Activated CD4-positive, alpha-beta T cell treated with anti-CD3 and anti-CD28 coated beads, Interleukin-2, amount 10 ng/mL, durations not matched to agents 24 days and 14 days (primary cell): Measurements from ENCODE around the gene MBNL2. TPM values are rescaled to one million over a fixed set of nuclear protein-coding genes. Genes with fewer than 3 reads are reported as not detected.
A peak's percentile ranks its signal among the peaks of the same experiment; 100 is the strongest.

ENCODE experiments used
- DNase-seq: peaks from one replicate; pipeline ENCODE4 v3.0.0; 2022
- H3K27ac Mint-ChIP-seq: one replicate; pipeline ENCODE4 v1.8.0; 2022; ENCODE audit warnings: mild to moderate bottlenecking, mixed read lengths
- H3K27me3 Mint-ChIP-seq: one replicate; pipeline ENCODE4 v1.8.0; 2022; ENCODE audit warnings: mixed read lengths
- H3K36me3 Mint-ChIP-seq: one replicate; pipeline ENCODE4 v1.8.0; 2022; ENCODE audit warnings: low read depth, mild to moderate bottlenecking, mixed read lengths
- H3K4me1 Mint-ChIP-seq: one replicate; pipeline ENCODE4 v1.8.0; 2021; ENCODE audit warnings: mixed read lengths
- H3K4me3 Mint-ChIP-seq: one replicate; pipeline ENCODE4 v1.8.0; 2022; ENCODE audit warnings: mild to moderate bottlenecking, moderate library complexity, mixed read lengths
- H3K9me3 Mint-ChIP-seq: one replicate; pipeline ENCODE4 v1.8.0; 2021; ENCODE audit warnings: mixed read lengths
- intact Hi-C: fragments of 100-400 bp; cut with micrococcal nuclease; formaldehyde crosslinking; loops from one replicate; pipeline ENCODE4 v1.15.1; 2023
- total RNA-seq: library from RNA; stranded (reverse); gene quantifications from 2 replicates; pipeline ENCODE4 v1.2.3, GENCODE V29; 2022

MBNL2 gene
- total RNA-seq, 1 donor from 2014 or later = 22.0 TPM

DNA sequence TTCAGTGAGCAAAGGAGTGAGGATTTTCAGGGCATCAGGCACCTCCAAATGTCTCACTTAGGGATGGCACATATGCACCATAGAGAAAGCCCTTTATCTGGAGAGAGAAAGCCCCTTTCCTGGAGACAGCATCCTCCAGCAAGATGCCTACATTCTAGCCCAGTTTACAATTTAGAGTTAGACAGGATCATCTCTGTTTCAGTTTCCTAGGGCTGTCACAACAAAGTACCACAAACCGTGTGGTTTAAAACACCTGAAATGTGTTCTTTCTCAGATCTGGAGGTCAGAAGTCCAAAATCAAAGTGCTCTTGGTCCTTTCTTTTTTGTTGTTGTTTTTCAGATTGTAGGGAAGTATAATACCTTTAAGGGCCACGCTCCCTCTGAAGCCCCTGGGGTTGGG is 61.8 kb downstream of the MBNL2 start:
- Mint-ChIP-seq H3K4me1 (peaks cover 27% of the 10 kb centered on the region), H3K27ac (no peak overlapping the region), H3K4me3 (no peak overlapping the region), H3K27me3 (no peaks in the 10 kb centered on the region), H3K36me3 (peaks cover 14% of the 10 kb centered on the region), H3K9me3 (peaks cover 11% of the 10 kb centered on the region)
- intact Hi-C loops = no loop called here
- DNase-seq = no peak

DNA sequence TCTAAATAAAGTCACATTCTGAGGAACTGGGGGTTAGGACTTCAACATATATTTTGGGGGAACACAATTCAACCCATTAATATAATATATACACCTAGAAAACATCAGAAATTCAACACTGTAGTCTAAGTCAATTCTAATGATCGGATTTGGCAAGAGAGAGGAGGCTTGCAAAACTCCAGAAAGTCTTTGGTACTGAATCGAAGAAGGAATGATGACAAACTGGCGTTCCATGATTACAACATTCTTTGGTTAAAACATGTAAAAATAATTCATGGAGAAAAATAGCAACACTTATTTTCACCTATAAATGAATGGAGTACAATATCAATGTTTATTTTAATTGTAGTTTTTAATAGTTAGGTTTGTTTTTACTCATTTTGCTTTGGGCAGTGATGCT is 62.4 kb downstream of the MBNL2 start:
- Mint-ChIP-seq H3K4me3 (no peak overlapping the region), H3K27ac (no peak overlapping the region), H3K4me1 (peaks cover 28% of the 10 kb centered on the region), H3K9me3 (peaks cover 11% of the 10 kb centered on the region), H3K36me3 (peaks cover 14% of the 10 kb centered on the region), H3K27me3 (no peaks in the 10 kb centered on the region)
- DNase-seq = no peak
- intact Hi-C loops = no loop called here

DNA sequence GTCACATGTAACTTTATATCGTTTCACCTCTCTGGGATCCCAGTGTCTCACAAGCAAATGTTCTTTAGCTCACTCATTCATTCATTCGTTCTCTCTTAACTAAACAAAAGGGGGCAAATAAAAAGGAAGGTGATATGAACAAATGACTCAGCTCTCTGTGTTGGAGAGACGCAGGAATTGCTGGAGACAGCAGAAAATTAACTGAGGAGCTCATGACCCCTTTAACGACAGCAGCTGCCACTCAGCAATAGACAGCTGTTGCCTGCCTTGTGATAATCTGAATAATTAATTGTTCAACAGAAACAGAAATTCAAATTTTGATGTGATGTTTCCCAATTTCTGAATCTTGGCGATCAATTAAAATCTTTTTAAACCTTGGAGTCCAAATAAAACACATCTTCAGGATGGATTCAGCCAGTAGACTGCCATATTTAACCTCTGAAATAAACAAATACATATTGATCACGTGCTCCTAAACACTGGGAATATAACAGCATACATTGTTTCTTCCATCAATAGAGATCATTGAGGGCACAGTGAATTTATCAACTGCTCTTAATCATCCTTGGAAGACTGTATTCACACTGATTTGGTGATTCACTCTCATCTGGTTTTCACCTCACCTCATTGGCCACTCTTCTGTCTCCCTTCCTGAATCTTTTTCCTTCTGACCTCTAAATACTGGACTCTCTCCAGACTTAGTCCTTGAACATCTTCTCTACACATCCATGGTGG is 63.3 kb downstream of the MBNL2 start:
- DNase-seq = no peak
- intact Hi-C loops = no loop called here
- Mint-ChIP-seq H3K36me3 (peaks cover 14% of the 10 kb centered on the region), H3K9me3 (peaks cover 11% of the 10 kb centered on the region), H3K4me1 (peaks cover 33% of the 10 kb centered on the region), H3K4me3 (no peak overlapping the region), H3K27me3 (no peaks in the 10 kb centered on the region), H3K27ac (no peak overlapping the region)

DNA sequence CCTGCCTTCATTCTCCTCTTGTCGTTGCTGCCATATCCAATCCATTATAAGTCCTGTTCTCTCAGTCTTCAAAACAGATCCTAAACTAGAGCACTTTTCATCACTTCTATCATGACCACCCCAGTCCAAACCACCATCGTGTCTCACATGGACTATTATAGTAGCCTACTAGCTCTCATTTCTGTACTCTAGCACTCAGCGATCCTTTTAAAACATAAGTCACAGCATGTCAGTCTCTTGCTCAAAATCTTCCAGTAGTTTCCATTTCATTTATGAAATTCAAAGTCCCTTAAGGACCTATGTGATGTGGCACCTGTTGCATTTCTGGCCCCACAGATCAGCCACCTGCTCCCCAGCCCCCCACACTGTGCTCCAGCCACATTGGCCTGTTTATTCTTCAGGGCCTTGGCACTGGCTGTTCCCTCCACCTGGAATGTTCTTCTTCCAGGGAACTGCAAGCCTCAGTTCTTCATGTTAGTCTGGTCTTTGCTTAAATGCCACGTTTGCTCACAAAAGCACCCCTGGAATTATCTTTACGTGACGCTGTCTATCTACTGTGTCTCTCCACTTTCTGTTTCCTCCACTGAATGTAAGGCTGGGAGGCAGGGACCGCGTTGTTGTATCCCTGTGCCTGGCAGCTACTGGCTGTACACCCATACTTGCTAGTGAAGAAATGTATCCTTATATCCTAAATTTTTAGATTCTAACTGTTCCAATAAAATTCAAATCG is 64.3 kb downstream of the MBNL2 start:
- intact Hi-C loops = no loop called here
- Mint-ChIP-seq H3K9me3 (peaks cover 11% of the 10 kb centered on the region), H3K27me3 (no peaks in the 10 kb centered on the region), H3K36me3 (peaks cover 18% of the 10 kb centered on the region), H3K27ac (peak overlapping the region; percentile 14), H3K4me3 (no peak overlapping the region), H3K4me1 (peaks cover 33% of the 10 kb centered on the region)
- no peak for DNase-seq

DNA sequence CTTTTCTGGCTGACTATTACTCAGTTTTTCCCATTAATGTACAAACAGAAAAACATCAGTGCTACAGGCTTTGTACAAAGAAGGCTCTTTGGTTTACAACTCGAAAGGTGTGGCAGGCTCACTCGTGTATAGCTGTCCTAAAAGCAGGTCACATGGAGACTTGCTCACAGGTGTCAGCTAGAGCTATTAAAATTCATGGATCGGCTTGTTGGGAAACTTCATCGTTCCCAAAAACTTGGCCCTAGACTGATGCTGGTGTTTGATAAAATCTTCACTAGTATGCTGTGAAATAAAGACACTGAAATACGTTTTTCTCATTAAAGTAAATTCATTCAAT is 64.9 kb downstream of the MBNL2 start:
- Mint-ChIP-seq H3K4me1 (peaks cover 33% of the 10 kb centered on the region), H3K9me3 (peaks cover 11% of the 10 kb centered on the region), H3K27me3 (no peaks in the 10 kb centered on the region), H3K27ac (no peak overlapping the region), H3K4me3 (no peak overlapping the region), H3K36me3 (peaks cover 18% of the 10 kb centered on the region)
- no peak for DNase-seq
- intact Hi-C loops = no loop called here

DNA sequence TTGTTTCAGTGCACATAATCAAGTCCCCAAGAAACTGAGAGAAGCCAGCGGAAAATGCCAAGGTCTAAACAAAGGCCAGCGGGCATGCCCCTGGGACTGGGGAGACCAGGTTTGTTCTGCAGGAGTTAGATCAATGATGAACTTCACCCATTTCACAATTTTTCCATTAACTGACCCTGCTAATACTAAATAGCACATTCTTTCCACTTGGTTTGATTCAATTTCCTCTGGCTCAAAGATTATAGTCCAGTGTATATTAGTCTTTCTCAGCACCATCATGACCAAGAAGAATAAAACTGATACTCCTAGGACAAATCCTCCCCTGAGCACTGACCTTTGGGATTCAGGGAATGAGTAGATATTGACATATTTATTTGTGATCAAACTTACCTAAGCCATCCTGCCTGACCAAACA is 66.4 kb downstream of the MBNL2 start:
- H3K4me1 Mint-ChIP-seq = peaks cover 25% of the 10 kb centered on the region
- DNase-seq = no peak
- peaks cover 13% of the 10 kb centered on the region for H3K36me3 Mint-ChIP-seq
- no peaks in the 10 kb centered on the region for H3K27me3 Mint-ChIP-seq
- no peak overlapping the region for H3K4me3 Mint-ChIP-seq
- peaks cover 11% of the 10 kb centered on the region for H3K9me3 Mint-ChIP-seq
- H3K27ac Mint-ChIP-seq = no peak overlapping the region
- intact Hi-C loops = no loop called here

DNA sequence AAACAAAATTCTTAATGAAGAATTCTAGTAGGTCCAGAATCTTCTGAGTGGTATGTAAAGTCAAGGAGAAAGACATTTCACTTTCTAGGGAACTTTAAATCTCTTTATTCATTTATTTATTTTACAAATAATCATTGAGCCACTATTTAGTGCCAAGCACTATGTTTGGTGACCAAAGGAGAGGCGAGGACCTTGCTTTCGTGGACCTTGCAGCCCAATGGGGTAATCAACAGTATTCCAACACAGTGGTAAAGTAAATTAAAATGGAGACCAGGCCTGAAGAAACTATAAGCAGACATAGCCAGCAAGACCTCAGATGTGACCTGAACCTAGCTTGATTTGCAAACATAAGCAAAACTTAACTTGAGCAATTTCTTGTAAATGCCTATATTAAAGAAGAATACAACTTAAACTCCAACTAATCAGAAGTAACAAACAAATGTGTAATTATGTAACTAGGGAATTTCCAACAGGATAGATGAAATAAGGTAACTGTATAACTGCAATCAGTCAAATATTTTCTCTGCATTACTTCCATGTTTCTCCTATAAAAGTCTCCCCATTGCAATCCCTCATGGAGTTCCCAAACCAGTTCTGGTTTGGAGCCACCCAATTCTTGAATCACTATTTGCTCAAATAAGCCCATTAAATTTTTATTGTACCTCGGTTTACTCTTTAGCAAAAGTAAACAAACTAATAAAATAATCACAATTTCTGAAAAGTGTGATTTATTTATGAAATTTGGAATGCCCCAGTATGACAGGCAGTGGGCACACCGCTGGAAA is 67.6 kb downstream of the MBNL2 start:
- Mint-ChIP-seq H3K4me1 (peaks cover 25% of the 10 kb centered on the region), H3K27ac (no peak overlapping the region), H3K36me3 (peaks cover 13% of the 10 kb centered on the region), H3K4me3 (no peak overlapping the region), H3K9me3 (peaks cover 11% of the 10 kb centered on the region), H3K27me3 (no peaks in the 10 kb centered on the region)
- intact Hi-C loops = loop anchor here (1.0 to 2.0 kb wide), 2 partner anchors 67 to 143 kb away; partner anchors contain the start of gene MBNL2
- no peak for DNase-seq

DNA sequence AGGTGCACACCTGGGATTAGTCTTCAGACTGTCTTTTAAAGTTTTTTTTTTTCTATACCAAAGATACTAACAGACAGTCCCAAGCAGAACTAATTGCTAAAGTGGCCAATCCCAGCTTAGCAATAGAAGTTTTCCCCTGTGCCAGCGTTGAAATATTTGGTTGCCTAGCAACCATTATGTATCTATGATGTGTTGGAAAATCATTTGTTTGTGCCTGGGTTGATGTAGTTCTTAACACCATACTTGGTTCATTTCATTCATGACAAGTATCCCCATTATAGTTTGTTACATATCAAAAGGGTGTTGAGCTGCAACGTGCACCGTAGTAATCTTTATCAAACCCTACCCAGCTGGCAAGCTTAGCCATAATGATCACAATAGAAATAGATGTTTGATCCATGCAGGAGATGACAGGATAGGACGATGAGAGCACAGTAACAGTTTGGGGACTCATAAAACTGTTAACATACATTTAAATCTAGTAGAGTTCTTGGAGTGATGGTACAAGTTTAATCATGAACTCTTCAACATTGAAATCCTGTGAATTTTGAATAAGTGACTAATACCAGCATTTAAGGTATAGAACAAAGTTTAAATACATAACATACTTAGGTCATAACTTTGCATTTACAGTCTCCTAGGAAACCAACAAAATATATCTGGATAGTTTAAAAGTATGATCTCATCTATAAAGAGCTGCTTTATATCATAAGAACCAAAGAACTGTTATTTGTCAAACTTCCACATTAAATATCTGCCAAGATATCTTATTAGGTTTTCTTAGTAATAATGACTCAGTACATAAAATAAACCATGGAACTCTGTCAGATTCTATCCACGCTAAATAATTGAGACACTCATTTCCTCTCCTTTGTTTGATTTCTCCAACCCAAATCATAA is 73.4 kb downstream of the MBNL2 start:
- DNase-seq = no peak
- H3K4me3 Mint-ChIP-seq = no peak overlapping the region
- intact Hi-C loops = no loop called here
- no peaks in the 10 kb centered on the region for H3K27me3 Mint-ChIP-seq
- peaks cover 6% of the 10 kb centered on the region for H3K36me3 Mint-ChIP-seq
- H3K27ac Mint-ChIP-seq = no peak overlapping the region
- no peaks in the 10 kb centered on the region for H3K9me3 Mint-ChIP-seq
- peaks cover 16% of the 10 kb centered on the region for H3K4me1 Mint-ChIP-seq

DNA sequence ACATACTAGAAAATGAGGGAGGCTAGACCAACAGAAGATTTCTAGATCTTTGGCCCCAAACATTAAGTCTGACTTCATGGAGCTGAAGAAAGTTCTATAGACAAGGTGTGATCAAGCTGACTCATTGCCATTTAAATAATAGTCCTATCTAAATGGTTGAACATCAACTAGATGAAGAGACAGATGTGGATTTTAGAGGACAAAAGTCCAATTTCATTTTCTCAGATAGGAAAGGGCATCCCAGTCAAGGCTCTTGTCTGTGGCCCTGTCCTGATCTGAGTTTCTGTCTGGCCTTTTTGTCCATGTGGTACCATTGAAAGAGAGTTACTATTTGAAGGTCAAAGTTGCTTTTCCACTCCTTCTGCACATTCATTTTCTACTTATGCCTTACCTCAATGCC is 74.6 kb downstream of the MBNL2 start:
- H3K4me3 Mint-ChIP-seq = no peak overlapping the region
- intact Hi-C loops = no loop called here
- no peak for DNase-seq
- H3K9me3 Mint-ChIP-seq = no peaks in the 10 kb centered on the region
- peaks cover 2% of the 10 kb centered on the region for H3K36me3 Mint-ChIP-seq
- H3K4me1 Mint-ChIP-seq = peaks cover 11% of the 10 kb centered on the region
- no peak overlapping the region for H3K27ac Mint-ChIP-seq
- no peaks in the 10 kb centered on the region for H3K27me3 Mint-ChIP-seq

DNA sequence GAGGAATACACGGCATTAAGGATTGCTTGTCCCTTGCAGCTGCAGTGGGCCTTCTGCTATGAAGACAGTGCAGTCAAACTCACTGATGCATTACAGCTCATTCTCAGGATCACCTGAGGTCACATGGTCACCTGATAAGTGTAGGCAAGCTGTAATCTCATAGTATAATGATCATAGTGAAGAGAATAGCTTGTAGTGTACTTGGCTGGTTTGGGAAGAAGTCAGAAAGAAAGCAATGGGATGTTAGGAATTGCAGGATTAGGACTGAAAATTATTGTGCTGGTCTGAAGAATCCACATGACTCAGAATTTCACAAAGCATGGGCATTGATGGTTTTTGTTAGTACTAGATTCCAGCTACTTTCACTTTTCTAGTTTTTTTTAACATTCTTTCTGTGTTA is 76.7 kb downstream of the MBNL2 start:
- H3K4me3 Mint-ChIP-seq = no peak overlapping the region
- H3K27me3 Mint-ChIP-seq = no peaks in the 10 kb centered on the region
- H3K27ac Mint-ChIP-seq = no peak overlapping the region
- peaks cover 11% of the 10 kb centered on the region for H3K4me1 Mint-ChIP-seq
- intact Hi-C loops = no loop called here
- H3K9me3 Mint-ChIP-seq = no peaks in the 10 kb centered on the region
- no peak for DNase-seq
- H3K36me3 Mint-ChIP-seq = peaks cover 2% of the 10 kb centered on the region

DNA sequence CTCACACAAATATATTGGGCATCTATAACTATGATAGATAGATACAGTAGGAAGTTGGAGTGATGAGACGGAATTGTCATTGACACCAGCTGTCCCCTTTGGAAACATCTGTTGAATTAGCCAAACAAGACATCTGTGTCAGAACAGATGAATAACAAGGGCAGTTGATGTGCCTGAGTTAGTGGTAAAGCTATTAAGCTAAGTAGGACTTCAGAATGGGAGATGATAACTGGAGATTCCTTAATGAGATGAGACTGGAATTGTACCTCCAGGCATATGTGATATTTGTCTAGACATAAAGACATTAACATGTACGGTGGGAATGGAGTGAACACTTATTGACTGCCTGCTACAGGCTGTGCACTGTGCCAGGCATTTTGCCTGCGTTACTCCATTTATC is 78.7 kb downstream of the MBNL2 start:
- intact Hi-C loops = no loop called here

DNA sequence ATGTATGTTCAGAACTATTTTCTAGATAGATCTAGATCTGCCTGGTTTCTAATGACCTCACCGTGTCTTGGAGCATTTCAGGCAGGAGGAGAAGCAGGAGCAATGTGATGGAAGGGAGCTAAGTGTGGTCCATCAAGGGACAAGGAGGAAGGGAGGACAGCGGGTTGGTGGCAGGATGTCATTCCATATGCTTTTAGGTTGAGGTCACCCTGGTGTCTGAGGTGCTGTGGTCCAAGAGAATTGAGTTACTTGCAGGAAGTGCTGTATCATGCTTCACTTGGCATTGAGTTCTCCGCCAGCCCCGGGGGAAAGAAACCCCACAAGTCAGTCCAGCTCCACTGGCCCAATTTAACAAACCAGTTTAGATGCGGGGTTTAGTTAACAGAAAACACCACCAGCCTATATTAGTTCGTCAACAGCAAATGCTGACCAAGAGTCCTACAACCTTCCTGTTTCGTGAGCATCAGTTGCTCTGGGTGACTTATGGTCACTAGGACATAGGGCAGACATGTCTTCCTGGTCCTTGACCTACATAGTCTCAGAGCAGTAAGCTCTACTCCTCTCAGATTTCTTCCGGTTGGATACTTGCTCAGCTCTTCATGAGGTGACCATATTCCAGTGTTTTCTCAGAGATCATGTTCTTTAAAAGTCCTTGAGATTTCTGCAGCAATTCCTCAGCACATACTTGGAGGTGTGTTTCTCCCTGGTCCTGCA is 79.4 kb downstream of the MBNL2 start:
- H3K27ac Mint-ChIP-seq = no peak overlapping the region
- peaks cover 2% of the 10 kb centered on the region for H3K4me1 Mint-ChIP-seq
- peaks cover 2% of the 10 kb centered on the region for H3K36me3 Mint-ChIP-seq
- intact Hi-C loops = no loop called here
- no peaks in the 10 kb centered on the region for H3K9me3 Mint-ChIP-seq
- H3K4me3 Mint-ChIP-seq = no peak overlapping the region
- no peaks in the 10 kb centered on the region for H3K27me3 Mint-ChIP-seq
- DNase-seq = no peak

More for the DNA sequence above, 78.7 kb downstream of the MBNL2 start:
- no peaks in the 10 kb centered on the region for H3K9me3 Mint-ChIP-seq
- no peak overlapping the region for H3K27ac Mint-ChIP-seq
- DNase-seq = no peak
- no peaks in the 10 kb centered on the region for H3K27me3 Mint-ChIP-seq
- H3K4me1 Mint-ChIP-seq = peaks cover 2% of the 10 kb centered on the region
- H3K4me3 Mint-ChIP-seq = no peak overlapping the region
- H3K36me3 Mint-ChIP-seq = peaks cover 2% of the 10 kb centered on the region

DNA sequence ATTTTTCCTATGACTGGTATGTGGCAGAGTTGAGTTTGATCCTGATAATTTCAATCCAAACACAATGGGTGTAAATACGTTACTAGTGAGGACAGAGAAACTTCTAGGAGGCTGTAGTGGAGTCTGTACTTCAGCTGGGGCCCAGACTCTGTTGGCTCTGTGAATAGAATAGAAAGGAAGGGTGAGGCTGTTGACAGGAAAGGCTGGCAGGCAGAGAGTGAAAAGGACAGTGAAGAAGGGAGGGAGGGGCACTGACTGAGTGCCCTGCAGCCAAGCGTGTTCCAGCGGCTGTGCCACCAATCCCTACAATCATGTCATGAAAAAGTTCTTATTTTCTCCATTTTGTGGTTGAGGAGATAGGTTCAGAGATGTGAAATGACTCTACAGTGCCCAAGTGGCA is 80.5 kb downstream of the MBNL2 start:
- Mint-ChIP-seq H3K4me3 (no peak overlapping the region), H3K36me3 (no peaks in the 10 kb centered on the region), H3K27ac (no peak overlapping the region), H3K27me3 (no peaks in the 10 kb centered on the region), H3K9me3 (no peaks in the 10 kb centered on the region), H3K4me1 (peaks cover 2% of the 10 kb centered on the region)
- DNase-seq = no peak
- intact Hi-C loops = no loop called here
